GM15510 (cell line): ENCODE measurements around the gene IRAK2.

ENCODE experiments used
- POLR2A ChIP-seq: IDR thresholded peaks from 3 replicates; pipeline ENCODE4 v1.6.1; 2011; ENCODE audit warnings: borderline replicate concordance; ENCODE audit not compliant: insufficient read length; ENCODE audit errors: extremely low read depth

IRAK2 gene

DNA sequence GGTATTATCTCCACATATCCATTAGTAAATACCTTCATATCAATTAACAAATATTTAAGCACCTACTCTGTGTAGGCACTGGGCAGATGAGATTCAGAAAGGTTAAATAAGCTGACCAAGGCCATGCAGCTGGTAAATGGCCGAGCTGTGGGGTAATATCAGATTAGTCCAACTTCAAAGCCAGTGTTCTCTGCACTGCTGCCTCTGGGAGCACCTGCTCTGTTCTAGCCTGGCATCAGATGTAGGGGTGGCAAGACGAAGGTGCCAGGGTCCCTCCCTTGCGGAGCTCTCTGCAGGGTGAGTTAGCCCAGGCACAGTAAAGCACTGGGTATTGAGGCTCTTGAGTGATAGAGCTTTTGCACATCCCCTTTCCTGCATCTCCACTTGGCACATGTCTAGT, 89.0 kb downstream of the IRAK2 start:
- TF ChIP-seq POLR2A: no peak

DNA sequence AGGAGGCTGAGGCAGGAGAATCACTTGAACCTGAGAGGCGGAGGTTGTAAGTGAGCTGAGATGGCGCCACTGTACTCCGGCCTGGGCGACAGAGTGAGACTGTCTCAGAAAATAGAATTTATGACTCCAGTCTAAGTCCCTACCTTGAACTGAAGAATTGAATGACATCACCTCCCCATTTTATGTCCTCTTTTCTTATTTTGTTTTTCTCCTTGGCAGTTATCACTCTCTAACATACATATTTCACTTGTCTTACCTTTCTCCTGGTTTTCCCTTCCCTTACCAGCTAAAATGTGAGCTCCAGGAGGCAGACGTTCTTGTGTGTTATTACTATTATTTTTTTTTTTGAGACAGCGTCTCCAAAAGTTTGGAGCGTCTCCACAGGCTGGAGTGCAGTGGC, 91.1 kb downstream of the IRAK2 start:
- no peak for TF ChIP-seq POLR2A

DNA sequence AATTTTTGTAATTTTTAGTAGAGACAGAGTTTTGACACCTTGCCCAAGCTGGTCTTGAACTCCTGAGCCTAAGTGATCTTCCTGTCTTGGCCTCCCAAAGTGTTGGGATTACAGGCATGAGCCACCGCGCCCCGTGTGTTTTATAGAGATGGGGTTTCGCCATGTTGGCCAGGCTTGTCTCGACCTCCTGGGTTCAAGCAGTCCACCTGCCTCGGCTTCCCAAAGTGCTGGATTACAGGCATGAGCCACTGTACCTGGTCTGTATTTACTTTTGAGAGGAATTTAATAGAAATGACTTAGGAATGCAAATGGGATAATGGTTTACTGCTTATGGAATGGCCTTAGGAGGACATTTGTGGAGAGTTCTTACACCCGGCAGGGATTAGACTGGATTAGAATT, 94.3 kb downstream of the IRAK2 start:
- TF ChIP-seq POLR2A: no peak

DNA sequence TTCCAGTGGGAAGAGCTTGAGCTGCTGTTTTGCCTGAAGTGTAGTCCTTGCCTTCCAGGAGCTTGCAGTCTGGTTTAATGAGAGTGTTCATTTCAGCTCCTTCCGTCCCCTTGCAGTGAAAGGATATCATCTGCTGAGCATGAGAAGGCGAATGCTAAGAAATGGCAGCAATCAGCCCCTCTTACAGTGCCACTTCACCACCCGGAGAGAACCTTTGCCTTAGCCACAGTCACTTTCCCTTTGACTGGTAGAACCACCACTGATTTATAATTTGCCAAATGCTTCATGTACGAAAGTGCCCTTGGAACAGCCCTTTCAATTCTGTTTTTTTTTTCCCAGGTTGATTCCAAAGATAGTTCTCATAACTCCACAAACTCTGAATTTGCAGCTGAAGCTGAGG, 95.1 kb downstream of the IRAK2 start:
- no peak for TF ChIP-seq POLR2A

DNA sequence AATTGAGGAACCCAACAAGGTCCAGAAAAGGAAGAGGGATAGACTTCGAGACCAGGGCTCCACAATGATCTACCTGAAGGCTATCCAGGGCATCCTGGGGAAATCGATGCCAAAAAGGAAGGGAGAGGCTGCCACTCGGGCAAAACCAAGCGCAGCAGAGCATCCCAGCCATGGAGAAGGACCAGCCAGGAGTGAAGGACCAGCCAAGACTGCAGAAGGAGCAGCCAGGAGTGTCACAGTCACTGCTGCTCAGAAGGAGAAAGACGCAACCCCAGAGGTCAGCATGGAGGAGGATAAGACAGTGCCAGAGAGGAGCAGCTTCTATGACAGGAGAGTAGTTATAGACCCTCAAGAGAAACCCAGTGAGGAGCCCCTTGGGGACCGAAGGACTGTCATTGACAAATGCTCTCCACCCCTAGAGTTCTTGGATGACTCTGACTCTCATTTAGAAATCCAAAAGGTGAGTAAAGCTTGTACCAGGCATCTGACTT, 95.5 kb downstream of the IRAK2 start:
- TF ChIP-seq POLR2A: no peak

DNA sequence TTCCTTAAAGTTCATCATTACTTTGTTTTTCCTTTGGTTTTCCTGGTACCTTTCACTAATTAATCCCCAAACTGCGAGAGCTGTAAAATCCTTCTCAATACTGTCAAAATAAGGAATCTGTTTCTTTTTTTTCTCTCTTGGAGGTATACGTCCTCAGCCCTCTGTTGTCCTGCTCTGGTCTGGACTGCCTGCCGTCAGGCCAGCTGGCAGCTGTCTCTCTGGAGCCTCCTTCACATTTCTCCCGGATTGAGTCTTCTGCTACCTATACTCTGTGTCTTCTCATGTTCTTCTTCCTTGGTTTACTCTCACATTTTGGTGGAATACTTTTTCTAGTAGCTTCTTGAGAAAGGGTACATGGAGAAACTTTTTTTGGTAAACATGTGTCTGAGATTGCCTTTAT, 97.3 kb downstream of the IRAK2 start:
- no peak for TF ChIP-seq POLR2A

DNA sequence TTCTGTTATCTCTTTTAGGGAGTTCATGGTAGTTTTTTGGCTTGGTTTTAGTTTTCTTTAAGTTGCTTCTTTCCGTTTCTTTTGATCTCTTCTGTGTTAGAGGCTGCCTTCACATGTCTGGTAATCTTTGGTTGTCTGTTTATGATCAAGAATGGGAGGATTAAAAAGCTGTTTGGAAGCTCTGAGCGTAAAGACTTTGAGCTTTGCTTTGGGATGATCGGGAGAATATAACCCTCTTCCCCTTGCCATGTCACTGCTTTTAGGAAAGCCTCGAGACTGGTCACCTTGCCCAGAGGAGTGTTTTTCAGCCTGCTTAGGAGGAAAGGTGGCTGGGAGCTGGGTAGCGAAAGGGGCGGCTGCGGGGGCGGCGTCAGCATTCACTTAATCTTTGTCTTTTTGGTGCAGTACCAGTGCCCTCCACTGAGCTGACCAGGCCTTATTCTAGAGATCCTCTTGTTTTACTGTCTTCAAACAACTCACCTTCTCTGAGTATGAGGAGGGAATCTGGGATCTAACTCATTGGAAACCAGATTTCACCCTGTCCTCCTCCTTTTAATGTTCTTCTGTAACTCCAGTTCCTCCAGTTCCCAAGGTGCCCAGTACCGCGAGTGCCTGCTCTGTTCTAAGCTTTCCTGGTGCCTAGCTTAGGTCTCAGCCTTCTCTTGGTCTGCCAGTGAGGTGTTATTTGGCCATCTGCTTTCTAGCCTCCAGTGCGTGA, 99.1 kb downstream of the IRAK2 start:
- no peak for TF ChIP-seq POLR2A

DNA sequence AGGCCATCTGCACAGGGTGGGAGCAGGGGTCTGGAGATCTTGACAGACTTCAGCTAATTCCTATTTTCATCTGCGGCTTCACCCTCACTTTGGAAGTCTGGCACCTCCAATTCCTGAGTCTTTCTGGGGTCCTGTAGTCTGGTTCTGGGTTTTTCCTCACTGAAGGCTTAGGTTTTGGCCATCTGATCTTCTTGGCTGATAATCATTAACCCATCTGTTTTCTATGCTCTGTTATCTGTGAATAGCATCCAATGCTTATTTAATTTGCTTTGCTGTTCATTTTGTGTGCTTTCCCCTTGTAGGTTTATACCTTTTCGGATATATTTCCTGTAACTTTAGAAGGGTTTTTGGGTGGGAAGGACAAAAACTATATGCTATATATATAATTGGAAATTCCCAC, 101.1 kb downstream of the IRAK2 start:
- no peak for TF ChIP-seq POLR2A

DNA sequence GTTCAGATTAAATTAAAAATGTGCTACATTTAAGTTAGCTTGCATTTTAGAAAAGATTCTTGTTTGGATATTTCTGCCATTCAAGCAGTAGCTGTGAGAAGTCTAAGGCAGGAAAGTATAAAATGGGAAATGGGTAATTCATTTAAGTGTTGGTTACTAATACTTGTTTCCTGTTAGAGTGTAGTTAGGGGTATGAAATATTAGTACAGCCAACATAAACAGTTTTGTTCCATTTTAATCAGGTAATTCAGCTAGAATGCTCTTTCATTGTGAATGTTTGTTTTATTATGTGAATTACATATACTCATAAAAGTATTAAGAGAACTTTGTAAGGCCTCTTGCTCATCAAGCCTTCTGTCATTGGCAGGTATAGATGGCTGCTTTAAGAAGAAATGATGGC, 103.4 kb downstream of the IRAK2 start:
- no peak for TF ChIP-seq POLR2A

DNA sequence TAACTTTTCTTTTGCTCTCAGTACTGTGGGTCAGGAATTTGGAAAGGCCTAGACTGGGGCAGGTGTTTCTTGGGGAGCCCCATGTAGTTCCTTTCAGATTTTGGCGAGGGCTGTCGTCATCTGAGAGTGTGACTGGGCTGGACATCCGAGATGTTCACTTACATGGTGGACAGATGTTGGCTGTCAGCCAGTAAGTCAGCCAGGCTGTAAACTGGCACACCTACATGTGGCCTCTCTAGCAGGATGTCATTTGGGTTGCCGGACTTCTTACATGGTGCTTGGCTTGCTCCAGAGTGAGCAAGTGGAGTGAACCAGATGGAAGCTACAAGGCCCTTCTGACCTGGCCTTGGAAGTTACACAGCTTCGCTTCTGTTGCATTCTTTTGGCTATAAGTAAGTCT, 104.2 kb downstream of the IRAK2 start:
- TF ChIP-seq POLR2A: no peak

DNA sequence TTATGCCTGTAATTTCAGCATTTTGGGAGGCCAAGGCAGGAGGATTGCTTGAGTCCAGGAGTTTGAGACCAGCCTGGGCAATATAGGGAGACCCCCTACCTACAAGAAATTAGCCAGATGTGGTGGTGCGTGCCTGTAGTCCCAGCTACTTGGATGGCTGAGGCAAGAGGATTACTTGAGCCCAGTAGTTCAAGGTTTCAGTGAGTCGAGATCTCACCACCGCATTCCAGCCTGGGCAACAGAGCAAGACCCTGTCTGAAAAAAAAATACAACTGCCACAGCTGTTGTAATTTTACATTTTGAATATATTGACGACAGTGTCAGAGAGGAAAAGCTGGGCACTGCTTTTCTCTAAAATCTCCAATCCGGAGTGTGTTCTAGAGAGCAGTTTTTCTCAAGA, 104.7 kb downstream of the IRAK2 start:
- no peak for TF ChIP-seq POLR2A

DNA sequence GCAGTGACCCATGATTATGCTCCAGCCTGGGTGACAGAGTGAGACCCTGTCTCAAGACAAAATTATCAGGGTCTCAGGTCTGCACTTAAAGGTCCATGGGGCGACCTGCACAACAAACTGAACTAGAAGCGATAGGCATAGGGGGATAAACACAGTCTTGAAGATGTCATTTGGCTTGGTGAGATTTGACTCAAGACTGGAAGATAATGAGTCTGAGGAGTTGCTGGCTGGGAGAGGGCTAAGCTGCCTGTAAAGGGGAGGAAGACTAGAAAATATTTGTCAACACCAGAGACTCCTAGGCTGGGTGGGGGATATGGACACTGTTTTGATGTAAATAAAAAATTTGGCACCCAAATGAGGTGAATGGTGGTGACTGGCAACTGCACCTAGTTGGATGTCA, 108.3 kb downstream of the IRAK2 start:
- no peak for TF ChIP-seq POLR2A

DNA sequence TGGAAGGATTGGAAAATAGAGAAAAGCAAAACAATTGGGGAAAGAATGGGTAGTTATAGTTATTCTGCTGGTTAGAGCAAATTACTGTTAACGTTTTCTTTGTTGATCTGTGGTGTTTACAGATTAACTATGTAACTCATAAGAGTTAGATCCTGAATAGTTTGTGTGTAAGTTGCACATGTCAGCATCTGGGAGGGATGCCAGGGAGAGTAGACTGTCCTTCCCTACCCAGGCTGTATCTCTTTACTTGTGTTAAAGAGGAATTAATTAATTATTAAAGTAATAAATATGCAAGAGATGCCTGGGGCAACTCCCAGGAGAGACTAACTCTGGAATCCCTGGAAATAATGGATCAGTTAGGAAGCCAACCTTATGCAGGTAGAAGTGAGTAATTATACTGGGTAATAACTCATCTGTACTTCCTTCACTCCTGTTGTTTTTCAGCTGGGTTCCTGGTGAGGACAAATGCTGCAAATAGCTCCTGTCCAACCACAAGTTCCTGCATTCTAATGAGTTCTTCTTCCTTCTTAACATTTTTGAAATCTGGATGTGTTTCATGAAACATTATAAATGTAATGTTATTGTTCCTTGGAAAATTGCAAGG, 109.1 kb downstream of the IRAK2 start:
- TF ChIP-seq POLR2A: no peak

DNA sequence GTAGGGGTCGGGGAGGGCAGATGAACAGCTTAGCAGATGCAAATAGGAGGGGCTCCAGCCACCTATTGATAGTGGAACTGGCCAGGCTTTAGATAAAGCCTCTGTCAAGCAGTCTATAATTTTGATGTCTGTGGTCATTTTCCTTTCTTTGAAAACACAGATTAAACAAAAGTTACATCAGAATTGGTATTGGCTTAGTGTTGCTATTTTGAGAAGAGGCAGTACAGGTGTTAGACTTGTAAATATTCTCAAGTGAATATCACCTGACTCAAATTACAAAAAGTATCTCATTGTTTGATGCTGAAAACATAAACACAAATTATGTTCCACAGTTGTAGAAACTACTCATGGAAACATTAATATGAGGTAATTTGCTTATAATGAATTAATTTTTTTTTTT, 109.9 kb downstream of the IRAK2 start:
- TF ChIP-seq POLR2A: no peak

DNA sequence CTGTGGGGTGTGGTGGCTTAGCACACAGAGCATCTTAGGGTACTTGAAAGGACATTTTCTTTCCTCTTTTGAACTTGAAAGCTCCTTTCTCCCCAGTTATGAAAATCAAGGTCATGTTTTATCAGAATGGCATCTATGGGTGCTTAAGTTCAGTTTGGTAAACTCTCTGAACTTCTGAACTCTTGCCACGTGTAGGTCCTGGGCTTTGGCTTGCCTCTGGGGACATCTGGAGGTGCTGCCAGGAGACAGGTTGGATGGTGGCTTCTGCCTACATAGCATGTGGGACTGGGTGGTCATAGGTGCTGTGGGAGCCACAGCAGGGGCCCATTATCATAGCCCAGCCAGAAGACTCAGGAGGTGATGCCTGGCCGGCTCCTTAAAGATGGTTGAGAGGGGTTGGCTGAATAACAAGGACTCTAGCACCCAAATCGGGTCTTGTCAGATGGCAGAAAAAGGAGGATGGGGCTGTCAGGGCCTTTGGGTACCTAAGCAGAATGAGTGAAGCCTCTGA, 112.5 kb downstream of the IRAK2 start:
- no peak for TF ChIP-seq POLR2A

DNA sequence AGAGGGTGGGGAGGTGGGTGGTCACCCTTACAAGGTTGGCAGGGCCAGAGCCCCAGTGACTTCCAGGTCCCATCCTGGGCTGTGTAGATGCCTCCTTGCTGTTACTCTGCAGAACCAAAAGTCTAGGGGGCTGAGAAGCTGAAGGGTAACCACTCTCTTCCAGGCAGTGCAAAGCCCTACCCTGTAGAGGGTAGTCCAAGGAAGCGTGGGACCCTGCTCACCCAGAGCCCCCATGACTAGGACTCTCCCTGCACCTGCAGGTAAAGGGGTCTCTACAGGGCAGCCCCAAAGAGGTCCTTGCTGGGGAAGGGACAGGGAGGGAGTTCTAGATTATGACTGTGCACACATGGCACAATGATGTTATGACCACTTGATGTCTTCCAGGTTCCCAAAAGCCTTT, 113.8 kb downstream of the IRAK2 start:
- TF ChIP-seq POLR2A: no peak
